Neural cell (in vitro differentiated cells): ENCODE measurements around the gene ASTL.

Source experiments
- CTCF ChIP-seq: fragments of 450-650 bp; IDR thresholded peaks from 2 replicates; pipeline ENCODE4 v1.5.1; 2014; ENCODE audit warnings: antibody characterized with exemption, mild to moderate bottlenecking, moderate library complexity; ENCODE audit not compliant: poor library complexity, severe bottlenecking
- EP300 ChIP-seq: fragments of 450-650 bp; conservative IDR thresholded peaks from 2 replicates; pipeline ENCODE4 v1.6.1; 2014; ENCODE audit warnings: antibody characterized with exemption, mild to moderate bottlenecking, moderate library complexity; ENCODE audit not compliant: poor library complexity, severe bottlenecking
- EZH2 ChIP-seq: fragments of 200-600, 300-800 bp; shearing (Covaris generic), sonication (generic); IDR thresholded peaks from 2 replicates; pipeline ENCODE4 v1.6.1; 2014; ENCODE audit warnings: antibody characterized with exemption, low read length, borderline replicate concordance, mild to moderate bottlenecking; ENCODE audit not compliant: insufficient read depth, poor library complexity, severe bottlenecking
- MXI1 ChIP-seq: fragments of 450-650 bp; conservative IDR thresholded peaks from 2 replicates; pipeline ENCODE4 v1.6.1; 2014; ENCODE audit warnings: antibody characterized with exemption, mild to moderate bottlenecking; ENCODE audit not compliant: poor library complexity, severe bottlenecking
- REST ChIP-seq: IDR thresholded peaks from 2 replicates; pipeline ENCODE4 v1.6.1; 2012; ENCODE audit warnings: borderline replicate concordance

- TF ChIP-seq CTCF (no peak), EZH2 (no peak), EP300 (no peak), REST (no peak), MXI1 (no peak)
These were observed 49.7 kb downstream of the ASTL start for GRCh38 chr2:96088340-96089335.
